HG02623 (cell line): ENCODE data around the gene BCAP29.
"Not testable (repeated sequence)": the region's sequence is repeated elsewhere in the genome, so short reads cannot be mapped to it uniquely, and the experiment has no call there.

Experiments
- ATAC-seq: cut with Tn5 transposase; IDR thresholded peaks from one replicate; pipeline ENCODE4 v1.9.1; 2021; ENCODE audit warnings: moderate library complexity; ENCODE audit not compliant: unreplicated experiment

The BCAP29 gene

DNA sequence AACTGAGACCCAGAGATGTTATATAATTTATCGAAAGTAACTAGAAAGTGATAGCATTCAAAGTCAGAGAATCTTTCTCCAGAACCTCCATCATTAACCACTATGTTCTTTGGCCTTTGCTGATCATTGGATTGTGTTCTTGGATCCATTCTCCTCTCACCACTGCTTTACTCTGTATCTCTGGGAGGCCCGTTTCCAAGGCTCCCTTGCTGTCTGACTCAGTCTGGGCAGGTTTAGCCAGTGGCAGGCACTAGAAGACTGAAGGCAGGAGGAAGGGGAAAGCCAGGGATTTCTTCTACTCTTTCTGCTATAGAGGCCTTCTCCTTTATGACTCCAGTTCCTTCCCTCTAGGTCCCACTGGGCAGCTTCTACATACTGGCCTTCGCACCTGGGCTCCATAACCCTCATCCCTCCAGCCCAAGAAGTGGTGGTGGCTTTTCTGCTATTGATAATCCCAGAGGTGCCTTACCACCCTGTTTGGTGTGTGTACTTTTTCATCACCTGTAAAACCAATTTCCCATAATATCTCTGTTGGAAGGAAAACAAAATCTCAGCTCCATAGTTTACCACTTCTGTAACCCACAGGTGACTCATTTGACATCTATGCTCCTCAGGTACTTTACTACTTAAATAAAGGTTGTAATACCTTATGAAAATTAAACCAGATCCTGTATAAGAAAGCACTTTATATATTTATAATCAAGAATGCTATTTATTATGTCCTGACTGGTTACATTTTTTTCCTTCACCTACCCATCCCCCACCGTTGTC, 36.0 kb downstream of the BCAP29 start:
- no peak for ATAC-seq

DNA sequence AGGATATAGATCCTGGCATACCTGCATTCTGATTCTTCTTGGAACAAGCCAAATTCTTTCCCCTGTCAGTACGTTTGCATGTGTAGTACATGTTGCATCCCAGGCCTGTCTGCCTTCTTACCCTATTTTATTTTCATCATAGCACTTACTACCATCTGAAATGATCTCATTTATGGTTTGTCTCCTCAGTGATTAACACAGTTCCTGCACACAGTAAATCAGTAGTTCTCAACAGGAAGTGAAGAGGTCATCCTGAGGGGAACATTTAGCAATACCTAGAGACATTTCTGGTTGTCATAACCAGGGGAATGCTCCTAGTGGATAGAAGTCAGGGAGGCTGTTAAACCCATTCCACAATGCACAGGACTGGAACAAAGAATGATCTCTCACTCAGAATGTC, 42.4 kb downstream of the BCAP29 start:
- ATAC-seq: no peak

DNA sequence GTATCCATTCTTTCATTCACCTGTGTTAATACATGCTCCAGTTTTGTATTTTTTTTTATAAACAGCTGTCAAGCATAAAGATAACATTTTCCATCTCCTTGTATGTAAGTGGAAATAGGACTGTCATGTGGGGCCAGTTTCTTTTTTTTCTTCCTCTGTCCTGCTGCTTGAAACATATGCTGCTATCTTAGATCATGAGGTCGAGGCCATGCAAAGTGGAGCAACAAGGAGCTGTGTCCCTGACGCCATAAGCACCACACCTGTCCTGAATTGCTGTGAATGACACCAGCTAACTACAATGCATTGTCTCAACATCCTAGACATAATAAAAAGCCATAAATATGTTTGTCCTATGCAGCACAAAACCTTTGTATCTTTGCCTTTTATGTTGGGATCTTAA, 42.8 kb downstream of the BCAP29 start:
- no peak for ATAC-seq

DNA sequence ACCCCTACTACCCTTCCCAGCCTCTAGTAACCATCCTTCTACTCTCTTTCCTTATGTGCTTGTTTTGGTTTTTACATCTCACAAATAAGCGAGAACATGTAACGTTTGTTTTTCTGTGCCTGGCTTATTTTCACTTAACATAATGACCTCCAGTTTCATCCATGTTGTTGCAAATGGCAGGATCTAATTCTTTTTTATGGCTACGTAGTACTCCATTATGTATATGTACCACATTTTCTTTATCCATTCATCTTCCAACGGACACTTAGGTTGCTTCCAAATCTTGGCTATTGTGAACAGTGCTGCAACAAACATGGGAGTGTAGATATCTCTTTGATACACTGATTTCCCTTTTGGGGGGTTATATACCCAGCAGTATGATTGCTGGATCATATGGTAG, 47.0 kb downstream of the BCAP29 start:
- ATAC-seq: no peak

DNA sequence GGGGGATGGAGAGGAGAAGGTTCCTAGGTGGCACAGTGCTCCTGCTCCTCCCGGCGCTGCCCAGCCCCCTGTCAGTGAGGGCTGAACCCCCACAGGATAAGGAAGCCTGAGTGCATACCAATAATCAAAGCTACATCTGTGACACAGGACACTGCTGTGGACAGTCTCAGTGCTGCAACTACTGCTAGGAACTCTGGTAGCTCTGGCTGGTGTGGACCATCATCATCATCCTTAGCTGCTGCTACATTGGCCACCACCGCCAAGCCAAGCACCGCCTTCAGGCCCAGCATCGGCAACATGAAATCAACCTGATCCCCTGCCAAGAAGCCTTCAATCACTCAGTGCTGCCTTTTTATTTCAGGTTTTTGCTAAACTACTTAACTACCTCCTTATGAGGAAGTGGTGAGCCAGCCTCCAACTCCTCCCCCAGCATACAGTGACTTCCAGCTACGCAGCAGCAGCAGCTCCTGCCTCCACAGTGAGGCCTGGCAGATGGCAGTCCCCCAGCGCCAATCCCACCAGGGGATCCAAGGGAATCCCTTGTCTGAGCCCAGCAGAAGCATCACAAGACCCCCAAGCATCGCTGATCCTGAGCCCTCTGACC, 48.5 kb downstream of the BCAP29 start:
- ATAC-seq: no peak

DNA sequence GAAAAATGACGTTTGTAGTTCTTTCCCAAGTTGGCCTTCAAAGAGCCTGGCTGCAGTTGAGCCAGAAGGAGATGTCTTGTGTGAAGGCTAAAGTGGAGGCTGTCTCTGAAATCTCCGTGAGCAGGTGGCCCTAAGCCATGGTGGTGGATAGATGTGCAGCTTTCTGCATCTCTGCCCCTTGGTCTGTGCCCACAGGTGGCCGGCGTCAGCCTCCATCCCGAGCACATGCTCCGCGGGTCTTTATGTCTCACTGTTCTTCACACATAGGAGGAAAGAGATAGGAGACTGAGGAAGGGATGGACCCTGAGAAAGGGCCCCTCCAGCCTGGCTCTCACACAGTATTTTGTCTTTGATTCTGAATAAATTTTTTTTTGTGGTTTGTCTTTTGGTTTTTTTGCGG, 50.3 kb downstream of the BCAP29 start:
- ATAC-seq: no peak

DNA sequence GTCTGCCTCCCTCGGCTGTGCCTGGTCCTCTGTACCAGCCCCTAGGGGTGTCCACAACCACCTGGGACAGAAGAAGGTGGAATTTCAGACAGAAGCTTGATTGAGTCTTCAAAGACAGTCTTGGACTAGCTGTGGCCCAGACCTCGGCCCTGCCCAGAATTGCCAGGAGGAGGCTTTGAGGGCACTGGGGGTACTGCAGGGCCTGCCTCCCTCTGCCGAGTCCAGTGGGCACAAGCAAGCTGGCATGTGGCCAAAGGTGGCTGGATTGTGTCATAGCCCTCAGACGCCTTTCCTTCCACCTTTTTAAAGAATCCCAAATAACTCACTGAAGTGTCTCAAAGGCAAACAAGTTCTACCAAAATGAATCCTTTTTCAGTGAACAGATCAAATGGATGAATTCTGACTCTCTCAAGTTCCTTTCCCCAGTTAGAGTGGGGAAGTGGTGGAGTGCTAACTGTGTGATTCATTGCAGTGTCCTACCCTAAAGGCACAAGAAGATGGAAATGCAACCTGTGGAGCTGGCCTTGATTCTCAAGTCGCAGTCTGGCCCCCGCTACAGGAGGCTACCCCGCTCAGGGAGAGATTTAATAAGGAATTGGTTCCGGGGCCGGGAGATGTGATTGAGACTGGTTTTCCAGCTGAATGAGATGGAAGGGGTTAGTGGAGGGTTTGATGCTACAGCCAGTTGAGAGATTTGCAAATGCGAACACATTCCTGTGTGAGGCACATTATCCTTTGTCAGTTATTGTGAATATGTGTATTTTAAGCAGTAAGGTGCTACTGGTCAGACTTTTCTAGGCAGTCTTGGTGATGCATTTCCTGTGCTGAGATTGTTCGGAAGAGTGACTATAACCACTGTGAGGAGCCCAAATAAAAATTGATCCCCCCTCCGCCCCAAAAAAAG, 51.8 kb downstream of the BCAP29 start:
- ATAC-seq: no peak

DNA sequence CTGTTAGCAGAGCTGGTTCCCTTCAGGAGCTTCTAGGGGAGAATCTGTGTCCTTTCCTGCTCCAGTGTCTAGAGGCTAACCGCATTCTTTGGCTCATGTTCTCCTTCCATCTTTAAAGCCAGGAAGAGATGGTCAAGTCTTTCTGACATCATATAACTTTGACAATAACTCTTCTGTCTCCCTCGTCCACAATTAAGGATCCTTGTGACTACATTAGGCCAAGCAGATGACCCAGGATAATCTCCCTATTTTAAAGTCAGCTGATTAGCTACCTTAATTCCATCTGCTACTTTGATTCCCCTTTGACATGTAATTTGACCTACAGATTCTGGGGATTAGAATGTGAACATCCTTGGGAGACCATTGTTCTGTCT, 52.4 kb downstream of the BCAP29 start:
- ATAC-seq: no peak

DNA sequence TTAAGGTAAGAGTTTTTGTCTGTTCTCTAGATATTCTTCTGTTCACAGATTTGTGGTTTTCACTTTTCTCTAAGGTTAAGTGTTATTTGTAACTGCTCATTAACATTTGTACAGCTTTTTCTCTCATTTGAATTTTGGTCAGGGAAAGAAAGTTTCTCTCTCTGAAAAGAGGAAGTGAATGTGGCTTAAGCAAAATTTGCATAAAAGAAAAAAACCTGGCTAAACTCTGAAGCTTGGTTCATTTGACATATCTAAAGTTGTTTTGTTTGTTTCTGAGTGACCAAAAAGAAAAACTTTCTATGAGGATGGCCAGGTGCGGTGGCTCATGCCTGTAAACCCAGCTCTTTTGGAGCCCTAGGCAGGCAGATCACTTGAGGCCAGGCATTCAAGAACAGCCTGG, 58.5 kb downstream of the BCAP29 start:
- peak; percentile 89 for ATAC-seq

DNA sequence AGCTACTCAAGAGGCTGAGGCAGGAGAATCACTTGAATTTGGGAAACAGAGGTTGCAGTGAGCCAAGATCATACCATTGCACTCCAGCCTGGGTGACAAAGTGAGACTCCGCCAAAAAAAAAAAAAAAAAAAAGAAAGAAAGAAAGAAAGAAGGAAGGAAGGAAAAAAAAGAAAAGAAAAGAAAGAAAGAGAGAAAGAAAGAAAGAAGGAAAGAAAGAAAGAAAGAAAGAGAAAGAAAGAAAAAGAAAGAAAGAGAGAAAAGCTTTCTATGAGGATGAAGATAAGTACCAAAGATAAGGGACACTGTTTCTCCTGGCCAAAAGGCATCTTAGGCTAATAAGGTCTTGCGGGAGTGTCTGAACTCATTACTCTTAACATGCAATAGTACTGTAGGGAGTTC, 59.0 kb downstream of the BCAP29 start:
- ATAC-seq: not testable (repeated sequence)

DNA sequence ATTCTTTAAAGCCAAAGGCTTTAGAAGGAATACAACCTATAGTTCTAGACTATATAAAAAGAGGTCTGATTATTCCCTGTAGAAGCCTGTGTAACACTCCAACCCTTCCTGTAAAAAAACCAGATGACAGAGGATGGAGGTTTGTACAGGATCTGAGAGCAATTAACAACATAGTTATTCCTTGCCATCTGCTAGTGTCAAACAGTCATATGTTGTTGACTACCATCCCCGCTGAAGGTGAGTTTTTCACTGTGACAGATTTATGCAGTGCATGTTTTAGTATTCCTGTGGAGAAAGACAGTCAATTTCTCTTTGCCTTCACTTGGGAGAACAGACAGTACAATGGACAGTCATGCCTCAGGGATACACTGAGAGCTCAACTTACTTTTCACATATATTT, 61.6 kb downstream of the BCAP29 start:
- ATAC-seq: no peak

DNA sequence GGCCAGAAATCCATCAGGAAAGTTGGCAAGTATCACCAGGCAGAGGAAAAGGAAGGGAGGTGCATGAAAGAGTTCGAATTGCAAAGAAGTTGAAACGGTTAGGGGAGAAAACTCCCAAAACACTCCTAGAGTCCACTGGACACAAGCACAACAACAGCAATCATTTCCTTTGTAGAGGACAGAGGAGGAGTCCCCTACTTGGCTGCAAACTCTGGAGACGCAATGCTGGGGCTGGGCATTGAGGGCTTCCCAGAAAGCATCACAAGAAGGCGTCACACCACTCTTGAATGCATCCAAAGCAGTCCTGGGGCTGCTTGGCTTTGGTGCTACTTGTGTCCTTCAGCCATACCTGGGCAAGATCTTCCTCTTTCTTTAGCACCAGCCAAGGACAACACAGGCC, 62.5 kb downstream of the BCAP29 start:
- ATAC-seq: no peak

DNA sequence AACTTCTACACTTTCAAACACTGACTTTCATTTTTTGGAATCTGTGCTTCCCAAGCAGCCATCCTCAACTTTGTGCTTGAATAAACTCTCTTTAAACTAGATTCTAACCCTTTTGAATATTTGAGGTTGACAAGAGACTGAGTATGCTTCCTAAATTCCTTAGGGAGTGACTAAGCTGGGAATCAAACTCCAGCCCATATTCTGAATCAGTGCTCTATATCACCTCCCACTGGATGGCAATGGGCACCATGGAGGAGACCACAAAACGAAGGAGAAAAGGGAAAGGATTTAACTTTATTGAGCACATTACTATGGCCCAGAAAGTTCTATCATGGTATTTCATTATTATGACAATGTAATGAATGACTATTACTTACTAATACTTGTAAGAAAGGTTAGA, 63.4 kb downstream of the BCAP29 start:
- no peak for ATAC-seq

DNA sequence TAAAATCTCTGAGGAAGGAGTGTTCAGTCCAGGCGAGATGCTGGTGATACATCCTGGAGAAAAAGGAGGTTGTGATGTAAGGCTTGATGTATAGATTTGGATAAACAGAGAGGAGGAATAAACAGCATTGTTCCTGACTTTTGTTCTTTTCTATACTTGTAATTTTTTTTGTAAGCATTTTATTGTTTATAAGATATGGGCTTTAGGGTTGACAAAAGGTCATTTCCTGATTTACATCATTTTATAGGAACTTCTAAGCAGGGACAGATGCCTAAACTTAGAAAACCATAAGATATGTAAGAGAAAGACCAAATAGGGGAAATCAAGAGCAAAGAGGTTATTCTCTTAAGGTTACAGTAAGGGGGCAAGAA, 63.9 kb downstream of the BCAP29 start:
- no peak for ATAC-seq

DNA sequence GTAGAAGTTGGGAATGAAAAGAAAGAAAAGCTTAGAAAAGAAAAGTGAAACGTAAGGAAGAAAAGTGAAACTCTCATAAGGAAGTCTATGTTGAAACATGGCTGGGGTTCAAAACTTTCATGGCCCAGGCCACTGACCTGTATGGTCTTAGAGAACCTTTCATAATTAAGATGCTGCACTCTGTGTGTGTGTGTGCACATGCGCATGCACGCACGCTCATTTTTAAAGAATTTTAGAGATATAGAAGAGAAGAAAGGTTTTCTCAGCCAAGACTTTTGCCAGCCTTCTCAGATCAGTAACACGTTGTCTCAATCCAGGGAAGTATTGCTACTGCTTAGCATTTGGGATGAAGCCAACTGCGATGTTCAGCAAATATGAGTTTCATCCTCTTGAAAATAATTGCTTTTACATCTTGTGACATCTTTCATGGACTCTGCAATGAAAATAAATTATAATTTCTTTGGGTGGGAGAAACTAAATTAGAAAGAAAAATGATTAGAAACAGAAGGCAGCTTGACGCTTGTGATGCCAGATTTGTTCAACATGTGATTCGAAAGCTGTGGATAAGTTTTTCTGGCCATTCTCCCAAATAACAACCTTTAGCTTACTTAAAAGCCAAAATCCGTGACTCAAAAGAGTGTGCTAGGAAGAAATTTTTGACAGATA, 64.4 kb downstream of the BCAP29 start:
- no peak for ATAC-seq

DNA sequence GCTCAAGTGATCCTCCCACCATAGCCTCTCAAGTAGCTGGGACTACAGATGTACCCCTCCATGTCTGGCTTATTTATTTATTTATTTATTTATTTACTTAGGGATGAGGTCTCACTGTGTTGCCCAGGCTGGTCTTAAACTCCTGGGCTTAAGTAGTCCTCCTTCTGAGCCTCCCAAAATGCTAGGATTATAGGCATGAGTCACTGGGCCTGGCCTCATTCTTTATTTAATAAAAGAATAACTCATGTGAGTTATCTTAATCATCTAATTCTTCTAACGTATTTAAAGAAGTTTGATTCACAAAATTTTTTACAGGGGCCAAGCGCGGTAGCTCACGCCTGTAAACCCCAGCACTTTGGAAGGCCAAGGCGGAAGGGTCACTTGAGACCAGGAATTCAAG, 72.6 kb downstream of the BCAP29 start:
- no peak for ATAC-seq

DNA sequence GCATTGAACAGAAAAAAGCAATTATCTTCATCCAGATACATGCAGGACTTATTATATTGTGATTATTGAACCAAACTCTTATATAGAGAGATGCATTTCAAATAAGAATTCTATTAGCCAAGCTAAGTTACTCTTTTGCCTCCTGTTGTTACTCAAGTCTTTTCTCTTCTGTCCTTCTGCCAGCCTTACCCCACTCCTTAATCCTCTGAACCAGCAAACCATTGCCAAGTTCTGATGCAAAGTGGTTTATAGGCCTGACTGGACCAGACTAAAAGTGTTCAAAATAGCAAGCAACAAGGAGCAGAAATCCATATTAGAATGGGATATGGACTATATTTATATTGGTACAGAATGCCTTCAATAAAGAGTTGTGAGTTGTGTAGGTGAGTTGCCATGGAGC, 78.4 kb downstream of the BCAP29 start:
- no peak for ATAC-seq

DNA sequence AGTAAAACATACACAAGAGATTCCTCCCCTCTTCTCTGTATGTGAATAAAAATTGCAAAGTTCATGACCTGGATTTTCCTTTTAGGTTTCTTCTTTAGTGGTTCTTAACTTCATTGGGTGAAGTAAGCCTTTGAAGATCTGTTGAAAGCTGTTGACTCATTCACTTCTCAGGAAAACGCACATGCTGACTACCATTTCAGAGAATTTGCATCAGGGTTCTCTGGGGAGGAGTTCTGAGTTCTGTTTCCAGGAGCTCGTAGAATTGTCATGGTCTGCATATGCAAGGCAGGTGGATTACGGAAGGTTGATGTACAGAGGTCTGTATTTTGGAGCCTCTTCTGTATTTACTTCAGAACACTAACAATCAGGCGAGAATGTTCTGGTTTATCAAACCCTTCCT, 79.6 kb downstream of the BCAP29 start:
- no peak for ATAC-seq

DNA sequence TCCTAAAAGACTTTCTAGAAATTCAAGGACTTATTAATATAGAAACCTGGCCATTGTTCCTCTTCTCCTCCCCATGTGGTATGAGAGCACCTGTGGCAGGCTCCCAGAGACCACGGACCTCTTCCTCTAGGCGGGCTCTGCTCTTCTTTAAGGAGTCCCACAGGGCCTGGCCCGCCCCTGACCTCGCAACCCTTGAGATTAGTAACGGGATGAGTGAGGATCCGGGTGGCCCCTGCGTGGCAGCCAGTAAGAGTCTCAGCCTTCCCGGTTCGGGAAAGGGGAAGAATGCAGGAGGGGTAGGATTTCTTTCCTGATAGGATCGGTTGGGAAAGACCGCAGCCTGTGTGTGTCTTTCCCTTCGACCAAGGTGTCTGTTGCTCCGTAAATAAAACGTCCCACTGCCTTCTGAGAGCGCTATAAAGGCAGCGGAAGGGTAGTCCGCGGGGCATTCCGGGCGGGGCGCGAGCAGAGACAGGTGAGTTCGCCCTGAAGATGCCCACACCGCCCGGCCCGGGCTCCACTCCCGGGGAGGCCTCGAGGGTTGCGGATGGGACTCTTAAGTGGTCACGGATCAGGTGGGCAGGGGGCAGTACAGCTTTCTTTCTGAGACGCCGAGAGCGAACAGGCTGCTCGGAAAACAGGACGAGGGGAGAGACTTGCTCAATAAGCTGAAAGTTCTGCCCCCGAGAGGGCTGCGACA, 80.5 kb downstream of the BCAP29 start, which contains the start of gene SLC26A4:
Gene SLC26A4, plus strand, starts transcription at position 448 of the 700 bp plus-strand sequence. CDS start 814 bp downstream, outside the sequence.
- ATAC-seq: peak; percentile 53

DNA sequence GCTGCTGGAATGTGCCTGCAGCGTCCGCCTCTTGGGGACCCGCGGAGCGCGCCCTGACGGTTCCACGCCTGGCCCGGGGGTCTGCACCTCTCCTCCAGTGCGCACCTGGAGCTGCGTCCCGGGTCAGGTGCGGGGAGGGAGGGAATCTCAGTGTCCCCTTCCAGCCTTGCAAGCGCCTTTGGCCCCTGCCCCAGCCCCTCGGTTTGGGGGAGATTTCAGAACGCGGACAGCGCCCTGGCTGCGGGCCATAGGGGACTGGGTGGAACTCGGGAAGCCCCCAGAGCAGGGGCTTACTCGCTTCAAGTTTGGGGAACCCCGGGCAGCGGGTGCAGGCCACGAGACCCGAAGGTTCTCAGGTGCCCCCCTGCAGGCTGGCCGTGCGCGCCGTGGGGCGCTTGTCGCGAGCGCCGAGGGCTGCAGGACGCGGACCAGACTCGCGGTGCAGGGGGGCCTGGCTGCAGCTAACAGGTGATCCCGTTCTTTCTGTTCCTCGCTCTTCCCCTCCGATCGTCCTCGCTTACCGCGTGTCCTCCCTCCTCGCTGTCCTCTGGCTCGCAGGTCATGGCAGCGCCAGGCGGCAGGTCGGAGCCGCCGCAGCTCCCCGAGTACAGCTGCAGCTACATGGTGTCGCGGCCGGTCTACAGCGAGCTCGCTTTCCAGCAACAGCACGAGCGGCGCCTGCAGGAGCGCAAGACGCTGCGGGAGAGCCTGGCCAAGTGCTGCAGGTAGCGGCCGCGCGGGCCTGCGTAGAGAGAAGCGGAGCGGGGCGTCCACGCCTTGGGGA, 81.2 kb downstream of the BCAP29 start:
- ATAC-seq: peak; percentile 51
